Neural cell (in vitro differentiated cells): Measurements from ENCODE around the gene FAM117A. TPM values are rescaled to one million over a fixed set of nuclear protein-coding genes. Genes with fewer than 3 reads are reported as not detected.

Source experiments
- H2AFZ ChIP-seq: fragments of 200-600, 300-800 bp; sonication (generic), shearing (Covaris generic); 2 replicates; pipeline ENCODE4 v1.6.0; 2014; ENCODE audit warnings: low read depth, mild to moderate bottlenecking, antibody characterized with exemption, low read length, moderate library complexity
- H3F3A ChIP-seq: fragments of 200-600 bp; shearing (Covaris generic); 2 replicates; pipeline ENCODE4 v1.6.1; 2016; ENCODE audit warnings: mild to moderate bottlenecking, moderate library complexity, mixed read lengths, antibody characterized with exemption, low read length; ENCODE audit not compliant: insufficient read depth, poor library complexity, severe bottlenecking
- H3K27ac ChIP-seq: fragments of 200-600, 300-800 bp; sonication (generic), shearing (Covaris generic); 2 replicates; pipeline ENCODE4 v1.5.1; 2014; ENCODE audit warnings: mild to moderate bottlenecking, low read length, moderate library complexity
- H3K27me3 ChIP-seq: fragments of 300-800, 200-600 bp; sonication (generic), shearing (Covaris generic); 2 replicates; pipeline ENCODE4 v1.6.0; 2014; ENCODE audit warnings: mild to moderate bottlenecking, low read depth, low read length, moderate library complexity; ENCODE audit not compliant: insufficient read depth
- H3K36me3 ChIP-seq: fragments of 300-800, 200-600 bp; sonication (generic), shearing (Covaris generic); 2 replicates; pipeline ENCODE4 v1.5.1; 2014; ENCODE audit warnings: mild to moderate bottlenecking, antibody characterized with exemption, low read length, moderate library complexity; ENCODE audit not compliant: insufficient read depth
- H3K4me2 ChIP-seq: fragments of 300-800, 200-600 bp; sonication (generic), shearing (Covaris generic); 2 replicates; pipeline ENCODE4 v1.6.0; 2014; ENCODE audit warnings: mild to moderate bottlenecking, low read length
- H3K4me3 ChIP-seq: fragments of 300-800, 200-600 bp; sonication (generic), shearing (Covaris generic); 2 replicates; pipeline ENCODE4 v1.5.1; 2014; ENCODE audit warnings: mild to moderate bottlenecking, low read length, moderate library complexity
- H3K79me2 ChIP-seq: fragments of 200-600 bp; shearing (Covaris generic); replicated peaks from 2 replicates; pipeline ENCODE4 v1.6.0; 2014; ENCODE audit warnings: mild to moderate bottlenecking, low read length, moderate library complexity; ENCODE audit not compliant: insufficient read depth
- H3K9ac ChIP-seq: fragments of 300-800, 200-600 bp; sonication (generic), shearing (Covaris generic); 2 replicates; pipeline ENCODE4 v1.6.1; 2016; ENCODE audit warnings: mild to moderate bottlenecking, low read length, mixed read lengths
- H3K9me2 ChIP-seq: fragments of 200-600 bp; shearing (Covaris generic); 2 replicates; pipeline ENCODE4 v1.6.1; 2016; ENCODE audit warnings: mild to moderate bottlenecking, low read length, mixed read lengths; ENCODE audit not compliant: insufficient read depth
- H3K9me3 ChIP-seq: fragments of 200-600, 300-800 bp; sonication (generic), shearing (Covaris generic); 2 replicates; pipeline ENCODE4 v1.6.1; 2016; ENCODE audit warnings: mild to moderate bottlenecking, mixed run types, low read length, moderate library complexity, mixed read lengths
- H4K20me1 ChIP-seq: fragments of 200-600 bp; shearing (Covaris generic); 2 replicates; pipeline ENCODE4 v1.6.1; 2016; ENCODE audit warnings: mild to moderate bottlenecking, mixed run types; ENCODE audit not compliant: insufficient read depth
- CTCF ChIP-seq: fragments of 450-650 bp; IDR thresholded peaks from 2 replicates; pipeline ENCODE4 v1.5.1; 2014; ENCODE audit warnings: antibody characterized with exemption, mild to moderate bottlenecking, moderate library complexity; ENCODE audit not compliant: poor library complexity, severe bottlenecking
- EP300 ChIP-seq: fragments of 450-650 bp; conservative IDR thresholded peaks from 2 replicates; pipeline ENCODE4 v1.6.1; 2014; ENCODE audit warnings: antibody characterized with exemption, mild to moderate bottlenecking, moderate library complexity; ENCODE audit not compliant: poor library complexity, severe bottlenecking
- EZH2 ChIP-seq: fragments of 200-600, 300-800 bp; shearing (Covaris generic), sonication (generic); IDR thresholded peaks from 2 replicates; pipeline ENCODE4 v1.6.1; 2014; ENCODE audit warnings: antibody characterized with exemption, low read length, borderline replicate concordance, mild to moderate bottlenecking; ENCODE audit not compliant: insufficient read depth, poor library complexity, severe bottlenecking
- MXI1 ChIP-seq: fragments of 450-650 bp; conservative IDR thresholded peaks from 2 replicates; pipeline ENCODE4 v1.6.1; 2014; ENCODE audit warnings: antibody characterized with exemption, mild to moderate bottlenecking; ENCODE audit not compliant: poor library complexity, severe bottlenecking
- POLR2AphosphoS5 ChIP-seq: IDR thresholded peaks from 2 replicates; pipeline ENCODE4 v1.6.1; 2012
- RAD21 ChIP-seq: fragments of 450-650 bp; conservative IDR thresholded peaks from 2 replicates; pipeline ENCODE4 v1.6.1; 2014; ENCODE audit warnings: antibody characterized with exemption, mild to moderate bottlenecking, moderate library complexity
- REST ChIP-seq: IDR thresholded peaks from 2 replicates; pipeline ENCODE4 v1.6.1; 2012; ENCODE audit warnings: borderline replicate concordance
- SMC3 ChIP-seq: fragments of 450-650 bp; conservative IDR thresholded peaks from 2 replicates; pipeline ENCODE4 v1.6.1; 2014; ENCODE audit warnings: antibody characterized with exemption, mild to moderate bottlenecking, moderate library complexity; ENCODE audit not compliant: poor library complexity
- TAF1 ChIP-seq: IDR thresholded peaks from 2 replicates; pipeline ENCODE4 v1.6.1; 2012; ENCODE audit warnings: low read depth
- polyA plus RNA-seq: library from polyadenylated mRNA; depleted of rRNA; stranded (reverse); fragments of >200 nt; gene quantifications from 2 replicates; pipeline ENCODE4 v1.2.3, GENCODE V29; 2014

The FAM117A gene
- polyA plus RNA-seq, 1 donor from 2014 or later = 3.7 TPM

GRCh38 chr17:49677134-49677932 is 86.6 kb downstream of the FAM117A start:
- Histone ChIP-seq H3K9me3 (no peaks in the 10 kb centered on the region), H4K20me1 (no peaks in the 10 kb centered on the region), H3F3A (no peaks in the 10 kb centered on the region), H3K36me3 (no peaks in the 10 kb centered on the region), H3K9ac (peak overlapping the region; percentile 99), H3K4me3 (peak overlapping the region; percentile 87), H2AFZ (peak overlapping the region; percentile 91), H3K79me2 (peaks cover 46% of the 10 kb centered on the region), H3K4me2 (peak overlapping the region; percentile 99), H3K9me2 (no peaks in the 10 kb centered on the region), H3K27ac (peak overlapping the region; percentile 99), H3K27me3 (no peaks in the 10 kb centered on the region)
- TF ChIP-seq CTCF = peak; percentile 25
- peak; percentile 90 for TF ChIP-seq MXI1
- TF ChIP-seq SMC3 = peak; percentile 38
- TF ChIP-seq POLR2AphosphoS5 = no peak
- no peak for TF ChIP-seq REST
- peak; percentile 36 for TF ChIP-seq RAD21
- TF ChIP-seq EP300 = no peak
- TF ChIP-seq TAF1 = no peak
- no peak for TF ChIP-seq EZH2

- no peak overlapping the region for H3K27ac ChIP-seq
- no peaks in the 10 kb centered on the region for H3F3A ChIP-seq
- no peaks in the 10 kb centered on the region for H4K20me1 ChIP-seq
These were observed 87.6 kb downstream of the FAM117A start for GRCh38 chr17:49676276-49676868.

More at GRCh38 chr17:49676276-49676868, 87.6 kb downstream of the FAM117A start:
- Histone ChIP-seq H3K36me3 (no peaks in the 10 kb centered on the region), H3K9me2 (no peaks in the 10 kb centered on the region), H3K79me2 (peaks cover 48% of the 10 kb centered on the region), H3K4me3 (peak overlapping the region; percentile 87), H3K4me2 (peak overlapping the region; percentile 99), H3K9me3 (no peaks in the 10 kb centered on the region), H2AFZ (no peak overlapping the region), H3K27me3 (no peaks in the 10 kb centered on the region), H3K9ac (peak overlapping the region; percentile 99)
- TF ChIP-seq REST = no peak
- no peak for TF ChIP-seq SMC3
- TF ChIP-seq TAF1 = no peak
- no peak for TF ChIP-seq EZH2
- no peak for TF ChIP-seq CTCF
- no peak for TF ChIP-seq RAD21
- no peak for TF ChIP-seq EP300
